Endothelial cell (in vitro differentiated cells): Measurements from ENCODE around the gene ARIH2. TPM values are rescaled to one million over a fixed set of nuclear protein-coding genes. Genes with fewer than 3 reads are reported as not detected.

Experiments used
- DNase-seq: peaks from one replicate; pipeline ENCODE4 v3.0.0; 2021; ENCODE audit warnings: low spot score
- H3K27ac Mint-ChIP-seq: one replicate; pipeline ENCODE4 v1.8.0; 2021; ENCODE audit warnings: mixed read lengths, inconsistent platforms; ENCODE audit not compliant: unreplicated experiment
- H3K27me3 Mint-ChIP-seq: one replicate; pipeline ENCODE4 v1.8.0; 2021; ENCODE audit warnings: mild to moderate bottlenecking, moderate library complexity, mixed read lengths, inconsistent platforms; ENCODE audit not compliant: unreplicated experiment
- H3K36me3 Mint-ChIP-seq: one replicate; pipeline ENCODE4 v1.8.0; 2021; ENCODE audit warnings: mild to moderate bottlenecking, low read depth, mixed read lengths, inconsistent platforms; ENCODE audit not compliant: unreplicated experiment
- H3K4me1 Mint-ChIP-seq: one replicate; pipeline ENCODE4 v1.8.0; 2021; ENCODE audit warnings: mild to moderate bottlenecking, mixed read lengths, inconsistent platforms; ENCODE audit not compliant: unreplicated experiment
- H3K4me3 Mint-ChIP-seq: one replicate; pipeline ENCODE4 v1.8.0; 2021; ENCODE audit warnings: mild to moderate bottlenecking, mixed read lengths, inconsistent platforms; ENCODE audit not compliant: unreplicated experiment
- H3K9me3 Mint-ChIP-seq: one replicate; pipeline ENCODE4 v1.8.0; 2021; ENCODE audit warnings: mixed read lengths, inconsistent platforms; ENCODE audit not compliant: unreplicated experiment
- CTCF ChIP-seq: fragments of 200-600 bp; sonication (generic); IDR thresholded peaks from one replicate; pipeline ENCODE4 v1.5.0; 2021; ENCODE audit warnings: antibody characterized with exemption; ENCODE audit not compliant: unreplicated experiment
- total RNA-seq: library from RNA; stranded (reverse); fragmentation: NEBNext Ultra II Directional; extraction: Animal tissue kit (Norgen Biotek cat#: 25700); gene quantifications from one replicate; pipeline ENCODE4 v1.2.1, GENCODE V29; 2021; ENCODE audit not compliant: unreplicated experiment

ARIH2 gene
- total RNA-seq, 1 donor from 2014 or later = 57.0 TPM

GRCh38 chr3:48881652-48882114, 37.0 kb upstream of the ARIH2 start:
- H3K9me3 Mint-ChIP-seq = no peaks in the 10 kb centered on the region
- no peaks in the 10 kb centered on the region for H3K27me3 Mint-ChIP-seq
- no peaks in the 10 kb centered on the region for H3K4me1 Mint-ChIP-seq
- no peak for DNase-seq
- no peaks in the 10 kb centered on the region for H3K36me3 Mint-ChIP-seq
- TF ChIP-seq CTCF = no peak
- H3K27ac Mint-ChIP-seq = no peak overlapping the region
- no peak overlapping the region for H3K4me3 Mint-ChIP-seq

DNA sequence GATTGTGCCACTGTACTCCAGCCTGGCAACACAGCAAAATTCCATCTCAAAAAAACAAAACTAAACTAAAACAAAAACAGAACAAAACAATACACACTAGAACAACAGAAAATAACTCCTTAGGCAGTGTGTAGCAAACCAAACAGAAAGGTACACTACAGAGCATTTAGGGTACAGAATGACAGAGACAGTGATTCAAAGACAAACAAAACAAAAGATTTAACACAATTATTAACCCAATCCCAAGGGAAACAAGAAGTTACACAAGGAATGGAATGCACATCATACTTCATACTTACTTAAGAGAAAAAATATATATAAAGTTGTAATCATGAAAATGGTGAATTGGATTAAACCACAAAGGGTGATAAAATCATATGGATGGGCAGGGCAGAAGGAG, 32.9 kb upstream of the ARIH2 start:
- Mint-ChIP-seq H3K27ac (no peak overlapping the region), H3K9me3 (no peaks in the 10 kb centered on the region), H3K36me3 (no peaks in the 10 kb centered on the region), H3K4me3 (no peak overlapping the region), H3K4me1 (no peaks in the 10 kb centered on the region), H3K27me3 (no peaks in the 10 kb centered on the region)
- DNase-seq = no peak
- TF ChIP-seq CTCF = no peak

- Mint-ChIP-seq H3K27ac (no peak overlapping the region), H3K36me3 (no peaks in the 10 kb centered on the region), H3K27me3 (no peaks in the 10 kb centered on the region), H3K9me3 (no peaks in the 10 kb centered on the region), H3K4me1 (no peaks in the 10 kb centered on the region), H3K4me3 (no peak overlapping the region)
- TF ChIP-seq CTCF = no peak
- DNase-seq = no peak
Measured at GRCh38 chr3:48891606-48892005, 27.0 kb upstream of the ARIH2 start.

GRCh38 chr3:48894516-48894915, 24.1 kb upstream of the ARIH2 start:
- H3K36me3 Mint-ChIP-seq = no peaks in the 10 kb centered on the region
- no peaks in the 10 kb centered on the region for H3K9me3 Mint-ChIP-seq
- no peak overlapping the region for H3K4me3 Mint-ChIP-seq
- H3K27me3 Mint-ChIP-seq = peaks cover 4% of the 10 kb centered on the region
- no peak for DNase-seq
- peaks cover 12% of the 10 kb centered on the region for H3K4me1 Mint-ChIP-seq
- TF ChIP-seq CTCF = no peak
- H3K27ac Mint-ChIP-seq = no peak overlapping the region

- no peaks in the 10 kb centered on the region for H3K9me3 Mint-ChIP-seq
- H3K27me3 Mint-ChIP-seq = peaks cover 4% of the 10 kb centered on the region
- DNase-seq = no peak
- no peak overlapping the region for H3K4me3 Mint-ChIP-seq
- TF ChIP-seq CTCF = no peak
- H3K36me3 Mint-ChIP-seq = no peaks in the 10 kb centered on the region
- peaks cover 12% of the 10 kb centered on the region for H3K4me1 Mint-ChIP-seq
- H3K27ac Mint-ChIP-seq = no peak overlapping the region
Measured at GRCh38 chr3:48896936-48897335, 21.7 kb upstream of the ARIH2 start.
